HCT116 (cell line): ENCODE measurements around the gene KIF25.

Source experiments
- CTCF ChIP-seq, 3 experiments: fragments of 200-600 bp in 1 of 3; sonication (generic) in 1 of 3; IDR thresholded peaks in 2 of 3; conservative IDR thresholded peaks in 1 of 3; 2 replicates each; pipeline ENCODE4 v1.5.1; 2012 to 2017; ENCODE audit warnings: low read depth in 2 of 3, low read length in 2 of 3, antibody characterized with exemption in 1 of 3, borderline replicate concordance in 1 of 3, control low read depth in 1 of 3, mild to moderate bottlenecking in 1 of 3, mixed read lengths in 1 of 3, mixed run types in 1 of 3, moderate library complexity in 1 of 3; ENCODE audit not compliant: insufficient read depth in 1 of 3
- EGR1 ChIP-seq: IDR thresholded peaks from 2 replicates; pipeline ENCODE4 v1.6.1; 2012; ENCODE audit warnings: low read depth
- EZH2 ChIP-seq: fragments of 200-600 bp; sonication (generic); IDR thresholded peaks from 2 replicates; pipeline ENCODE4 v1.6.1; 2017; ENCODE audit warnings: antibody characterized with exemption, mixed run types
- EZH2phosphoT487 ChIP-seq: fragments of 200-600 bp; IDR thresholded peaks from 2 replicates; pipeline ENCODE4 v1.6.1; 2018; ENCODE audit warnings: antibody characterized with exemption, borderline replicate concordance
- JUND ChIP-seq: IDR thresholded peaks from 2 replicates; pipeline ENCODE4 v1.6.1; 2012
- POLR2A ChIP-seq: IDR thresholded peaks from 2 replicates; pipeline ENCODE4 v1.7.0; 2011; ENCODE audit warnings: borderline replicate concordance; ENCODE audit not compliant: insufficient read depth, insufficient read length; ENCODE audit errors: extremely low read depth
- SIN3A ChIP-seq: IDR thresholded peaks from 2 replicates; pipeline ENCODE4 v1.6.1; 2012; ENCODE audit warnings: low read depth
- ZNF274 ChIP-seq: fragments of 200-500 bp; sonication (Bioruptor generic); IDR thresholded peaks from 2 replicates; pipeline ENCODE4 v1.6.1; 2014; ENCODE audit warnings: mild to moderate bottlenecking, low read depth, low read length, inconsistent platforms
- TF ChIP-seq, protein P1 (sequence below): IDR thresholded peaks from 2 replicates; pipeline ENCODE4 v1.6.1; 2012; ENCODE audit warnings: low read depth

DNA sequence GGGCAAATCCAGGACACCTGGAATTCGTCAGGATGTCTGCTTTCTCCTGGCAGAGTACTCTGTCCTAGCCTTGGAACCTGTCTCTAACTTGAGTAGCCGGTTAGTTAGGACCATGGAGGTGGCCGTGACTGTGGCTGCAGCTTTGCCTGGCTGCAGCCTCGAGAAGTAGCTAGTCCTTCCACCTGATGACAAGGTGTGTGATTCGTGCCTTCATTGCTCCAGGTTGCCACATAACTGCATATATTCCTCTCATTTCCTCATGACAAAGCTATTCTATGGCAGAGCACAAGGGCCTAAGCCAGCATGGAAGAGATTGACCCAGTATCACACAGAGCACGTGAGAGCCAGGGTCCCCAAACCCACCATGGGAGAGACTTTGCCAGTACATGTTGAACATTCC is 39.8 kb upstream of the KIF25 start:
- no peak for TF ChIP-seq CTCF (IDR thresholded peaks at IDR 0.05 in 2 of 3, conservative IDR thresholded peaks at IDR 0.05 in 1 of 3; ENCODE audit: borderline replicate concordance in 1 of 3, insufficient read depth in 1 of 3, low read depth in 2 of 3, low read length in 2 of 3)
- no peak for TF ChIP-seq POLR2A
- TF ChIP-seq SIN3A: no peak
- TF ChIP-seq EGR1: no peak
- TF ChIP-seq EZH2phosphoT487: no peak
- TF ChIP-seq, protein P1, sequence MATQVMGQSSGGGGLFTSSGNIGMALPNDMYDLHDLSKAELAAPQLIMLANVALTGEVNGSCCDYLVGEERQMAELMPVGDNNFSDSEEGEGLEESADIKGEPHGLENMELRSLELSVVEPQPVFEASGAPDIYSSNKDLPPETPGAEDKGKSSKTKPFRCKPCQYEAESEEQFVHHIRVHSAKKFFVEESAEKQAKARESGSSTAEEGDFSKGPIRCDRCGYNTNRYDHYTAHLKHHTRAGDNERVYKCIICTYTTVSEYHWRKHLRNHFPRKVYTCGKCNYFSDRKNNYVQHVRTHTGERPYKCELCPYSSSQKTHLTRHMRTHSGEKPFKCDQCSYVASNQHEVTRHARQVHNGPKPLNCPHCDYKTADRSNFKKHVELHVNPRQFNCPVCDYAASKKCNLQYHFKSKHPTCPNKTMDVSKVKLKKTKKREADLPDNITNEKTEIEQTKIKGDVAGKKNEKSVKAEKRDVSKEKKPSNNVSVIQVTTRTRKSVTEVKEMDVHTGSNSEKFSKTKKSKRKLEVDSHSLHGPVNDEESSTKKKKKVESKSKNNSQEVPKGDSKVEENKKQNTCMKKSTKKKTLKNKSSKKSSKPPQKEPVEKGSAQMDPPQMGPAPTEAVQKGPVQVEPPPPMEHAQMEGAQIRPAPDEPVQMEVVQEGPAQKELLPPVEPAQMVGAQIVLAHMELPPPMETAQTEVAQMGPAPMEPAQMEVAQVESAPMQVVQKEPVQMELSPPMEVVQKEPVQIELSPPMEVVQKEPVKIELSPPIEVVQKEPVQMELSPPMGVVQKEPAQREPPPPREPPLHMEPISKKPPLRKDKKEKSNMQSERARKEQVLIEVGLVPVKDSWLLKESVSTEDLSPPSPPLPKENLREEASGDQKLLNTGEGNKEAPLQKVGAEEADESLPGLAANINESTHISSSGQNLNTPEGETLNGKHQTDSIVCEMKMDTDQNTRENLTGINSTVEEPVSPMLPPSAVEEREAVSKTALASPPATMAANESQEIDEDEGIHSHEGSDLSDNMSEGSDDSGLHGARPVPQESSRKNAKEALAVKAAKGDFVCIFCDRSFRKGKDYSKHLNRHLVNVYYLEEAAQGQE: no peak
- no peak for TF ChIP-seq EZH2
- TF ChIP-seq JUND: no peak
- no peak for TF ChIP-seq ZNF274
